Lower lobe of right lung (tissue), 2 donors: ENCODE measurements around the gene ZNF521. TPM values are rescaled to one million over a fixed set of nuclear protein-coding genes. Genes with fewer than 3 reads are reported as not detected.
"Not testable (repeated sequence)": the region's sequence is repeated elsewhere in the genome, so short reads cannot be mapped to it uniquely, and the experiment has no call there.

Experiments used
- ATAC-seq, 2 donors: fragments of 200-7000 bp; cut with Tn5 transposase; one replicate each; pipeline ENCODE4 v1.9.1; 2020 to 2022; ENCODE audit warnings: mild to moderate bottlenecking in 2 of 2, moderate library complexity in 2 of 2
- DNase-seq: peaks from one replicate; pipeline ENCODE4 v3.0.0-alpha.2; 2020
- H3K27ac ChIP-seq: fragments of 200-600 bp; one replicate; pipeline ENCODE4 v1.8.0; 2022
- H3K27me3 ChIP-seq: fragments of 200-600 bp; one replicate; pipeline ENCODE4 v1.8.0; 2022; ENCODE audit warnings: low read depth
- H3K36me3 ChIP-seq: fragments of 200-600 bp; one replicate; pipeline ENCODE4 v1.8.0; 2022; ENCODE audit warnings: mild to moderate bottlenecking
- H3K4me1 ChIP-seq: fragments of 200-600 bp; one replicate; pipeline ENCODE4 v1.8.0; 2022
- H3K4me3 ChIP-seq: fragments of 200-600 bp; one replicate; pipeline ENCODE4 v1.8.0; 2022; ENCODE audit warnings: mild to moderate bottlenecking
- H3K9me3 ChIP-seq: fragments of 200-600 bp; one replicate; pipeline ENCODE4 v1.8.0; 2022
- intact Hi-C: fragments of 100-400 bp; cut with DNase I; formaldehyde crosslinking; loops from one replicate; pipeline ENCODE4 v1.11.0; 2022
- total RNA-seq: library from RNA; stranded (reverse); fragmentation: NEBNext Ultra II Directional; extraction: Animal tissue kit (Norgen Biotek cat#: 25700); gene quantifications from one replicate; pipeline ENCODE4 v1.2.1, GENCODE V29; 2021
- TF ChIP-seq, protein P1 (sequence below): fragments of 200-600 bp; IDR thresholded peaks from one replicate; pipeline ENCODE4 v1.8.0; 2022; ENCODE audit warnings: antibody characterized with exemption, mild to moderate bottlenecking
- donor health status: DM: no; HTN: yes; CAD: no; lungs with severe emphysema.

ZNF521 gene
- total RNA-seq, 1 donor from 2014 or later: 12.7 TPM

GRCh38 chr18:25279133-25279532 is 72.8 kb downstream of the ZNF521 start:
- no peak for DNase-seq
- ATAC-seq: no peak
- Histone ChIP-seq H3K9me3 (no peaks in the 10 kb centered on the region), H3K27ac (no peak overlapping the region), H3K27me3 (no peaks in the 10 kb centered on the region), H3K4me3 (no peak overlapping the region), H3K4me1 (peaks cover 17% of the 10 kb centered on the region), H3K36me3 (no peaks in the 10 kb centered on the region)
- intact Hi-C loops: no loop called here
- TF ChIP-seq, protein P1, sequence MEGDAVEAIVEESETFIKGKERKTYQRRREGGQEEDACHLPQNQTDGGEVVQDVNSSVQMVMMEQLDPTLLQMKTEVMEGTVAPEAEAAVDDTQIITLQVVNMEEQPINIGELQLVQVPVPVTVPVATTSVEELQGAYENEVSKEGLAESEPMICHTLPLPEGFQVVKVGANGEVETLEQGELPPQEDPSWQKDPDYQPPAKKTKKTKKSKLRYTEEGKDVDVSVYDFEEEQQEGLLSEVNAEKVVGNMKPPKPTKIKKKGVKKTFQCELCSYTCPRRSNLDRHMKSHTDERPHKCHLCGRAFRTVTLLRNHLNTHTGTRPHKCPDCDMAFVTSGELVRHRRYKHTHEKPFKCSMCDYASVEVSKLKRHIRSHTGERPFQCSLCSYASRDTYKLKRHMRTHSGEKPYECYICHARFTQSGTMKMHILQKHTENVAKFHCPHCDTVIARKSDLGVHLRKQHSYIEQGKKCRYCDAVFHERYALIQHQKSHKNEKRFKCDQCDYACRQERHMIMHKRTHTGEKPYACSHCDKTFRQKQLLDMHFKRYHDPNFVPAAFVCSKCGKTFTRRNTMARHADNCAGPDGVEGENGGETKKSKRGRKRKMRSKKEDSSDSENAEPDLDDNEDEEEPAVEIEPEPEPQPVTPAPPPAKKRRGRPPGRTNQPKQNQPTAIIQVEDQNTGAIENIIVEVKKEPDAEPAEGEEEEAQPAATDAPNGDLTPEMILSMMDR: no peak

- DNase-seq: no peak
- Histone ChIP-seq H3K36me3 (no peaks in the 10 kb centered on the region), H3K9me3 (no peaks in the 10 kb centered on the region), H3K4me3 (no peak overlapping the region), H3K4me1 (peaks cover 17% of the 10 kb centered on the region), H3K27me3 (no peaks in the 10 kb centered on the region), H3K27ac (no peak overlapping the region)
- TF ChIP-seq, protein P1: no peak
- intact Hi-C loops: no loop called here
- no peak for ATAC-seq
Measured at GRCh38 chr18:25278394-25278793, 73.6 kb downstream of the ZNF521 start.

DNA sequence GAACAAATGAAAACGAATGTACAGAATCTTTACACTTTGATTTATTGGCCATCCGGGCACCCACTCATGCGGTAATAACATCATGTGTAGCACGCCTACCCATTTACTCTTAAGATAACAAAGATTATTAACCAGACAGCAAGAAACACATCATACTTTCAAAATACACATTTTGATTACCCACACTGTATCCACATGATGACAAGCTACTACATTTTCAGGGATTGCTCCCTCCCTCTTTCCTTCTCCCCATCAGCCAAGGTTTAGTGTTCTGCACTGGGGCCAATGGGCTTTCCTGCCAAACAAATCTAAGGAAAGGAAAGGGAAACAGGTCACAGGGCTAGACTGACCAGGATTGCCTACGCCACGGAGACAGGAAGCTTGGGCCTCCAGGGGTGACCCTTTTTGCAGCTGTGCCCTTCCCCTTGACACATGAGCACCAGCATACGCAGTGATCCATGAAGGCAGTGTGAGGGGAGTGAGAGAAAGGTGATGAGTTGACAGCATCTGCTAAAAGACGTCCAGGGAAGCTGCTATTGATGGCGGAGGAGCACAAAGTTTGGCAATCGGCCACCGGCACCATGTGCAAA is 76.5 kb downstream of the ZNF521 start:
- no peaks in the 10 kb centered on the region for H3K36me3 ChIP-seq
- TF ChIP-seq, protein P1: no peak
- no peak for DNase-seq
- no peaks in the 10 kb centered on the region for H3K27me3 ChIP-seq
- no peaks in the 10 kb centered on the region for H3K9me3 ChIP-seq
- no peak overlapping the region for H3K4me3 ChIP-seq
- no peaks in the 10 kb centered on the region for H3K4me1 ChIP-seq
- ATAC-seq: no peak
- intact Hi-C loops: no loop called here
- H3K27ac ChIP-seq: no peak overlapping the region

DNA sequence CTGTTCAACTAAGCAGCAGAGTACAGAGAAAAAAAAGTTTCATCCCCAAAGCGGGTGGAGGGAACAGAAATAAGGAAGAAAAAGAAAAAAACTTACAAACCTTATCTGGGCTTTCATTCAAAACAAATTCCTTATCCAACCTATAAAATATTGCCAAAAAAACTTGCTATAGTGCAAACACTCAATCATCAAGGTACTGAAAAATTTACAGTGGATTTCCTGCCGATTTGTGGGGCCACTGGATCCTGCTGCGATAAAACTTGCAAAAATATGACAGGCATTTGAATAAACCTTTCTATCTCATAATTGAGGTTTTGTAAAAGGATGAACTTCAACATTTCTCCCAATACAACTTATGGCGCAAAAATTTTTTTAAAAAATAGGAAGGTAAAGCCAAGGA is 77.0 kb downstream of the ZNF521 start:
- no peak overlapping the region for H3K4me3 ChIP-seq
- H3K27me3 ChIP-seq: no peaks in the 10 kb centered on the region
- ATAC-seq: no peak
- DNase-seq: no peak
- TF ChIP-seq, protein P1: no peak
- no peaks in the 10 kb centered on the region for H3K4me1 ChIP-seq
- intact Hi-C loops: no loop called here
- no peak overlapping the region for H3K27ac ChIP-seq
- H3K36me3 ChIP-seq: no peaks in the 10 kb centered on the region
- no peaks in the 10 kb centered on the region for H3K9me3 ChIP-seq

- ATAC-seq, H3K27ac ChIP-seq, intact Hi-C loops, H3K27me3 ChIP-seq, H3K9me3 ChIP-seq, H3K4me3 ChIP-seq, H3K36me3 ChIP-seq, H3K4me1 ChIP-seq, DNase-seq: not testable (repeated sequence)
Measured at GRCh38 chr18:25266931-25267527, 84.9 kb downstream of the ZNF521 start.

DNA sequence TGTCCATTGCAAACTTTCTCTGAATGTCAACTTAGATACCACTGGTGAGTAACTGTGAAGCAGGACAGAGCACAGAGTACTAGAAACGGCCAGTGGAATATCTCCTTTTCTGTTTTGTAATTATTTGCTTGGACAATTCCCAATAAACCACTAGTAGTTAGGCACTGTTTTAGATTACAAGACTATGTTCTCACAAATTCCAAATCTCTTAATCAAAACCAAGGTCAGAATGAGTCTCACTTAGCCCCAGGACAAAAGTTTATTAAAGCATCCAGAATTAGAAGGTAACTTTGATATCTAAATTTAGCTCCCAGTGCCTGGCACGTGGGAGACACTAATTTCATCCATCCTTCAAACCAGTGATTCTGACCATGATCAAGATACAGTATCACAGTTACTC is 89.0 kb downstream of the ZNF521 start:
- Histone ChIP-seq H3K4me1 (no peaks in the 10 kb centered on the region), H3K27ac (no peak overlapping the region), H3K27me3 (no peaks in the 10 kb centered on the region), H3K4me3 (no peak overlapping the region), H3K36me3 (no peaks in the 10 kb centered on the region), H3K9me3 (no peaks in the 10 kb centered on the region)
- no peak for DNase-seq
- ATAC-seq: no peak
- intact Hi-C loops: no loop called here
- TF ChIP-seq, protein P1: no peak
